HEK293T (cell line): ENCODE measurements around the gene JMJD1C.

Experiments used
- CTCF ChIA-PET: fragments of 350-600 bp; formaldehyde crosslinking; extraction: SDS; loops from one replicate; lab custom pipeline; 2021; ENCODE audit warnings: antibody characterized with exemption, inconsistent platforms; lab: Yijun Ruan, JAX
- POLR2A ChIA-PET: fragments of 350-600 bp; formaldehyde crosslinking; extraction: SDS; loops from one replicate; lab custom pipeline; 2020; ENCODE audit warnings: antibody characterized with exemption, inconsistent platforms; lab: Yijun Ruan, JAX
- DNase-seq: peaks from one replicate; pipeline ENCODE4 v3.0.0; 2012; ENCODE audit warnings: mixed read lengths; ENCODE audit errors: extremely low spot score
- ARNT ChIP-seq: fragments of 450-650 bp; IDR thresholded peaks from 2 replicates; pipeline ENCODE4 v1.6.1; 2017; ENCODE audit warnings: mild to moderate bottlenecking
- BHLHE40 ChIP-seq: fragments of 450-650 bp; IDR thresholded peaks from 2 replicates; pipeline ENCODE4 v1.6.1; 2016; ENCODE audit warnings: mild to moderate bottlenecking, moderate library complexity, borderline replicate concordance
- CTBP1 ChIP-seq: fragments of 450-650 bp; IDR thresholded peaks from 2 replicates; pipeline ENCODE4 v1.6.1; 2016; ENCODE audit warnings: borderline replicate concordance
- ELF4 ChIP-seq: fragments of 450-650 bp; IDR thresholded peaks from 2 replicates; pipeline ENCODE4 v1.6.1; 2017; ENCODE audit warnings: antibody characterized with exemption
- FOXA1 ChIP-seq: fragments of 450-650 bp; IDR thresholded peaks from 2 replicates; pipeline ENCODE4 v1.6.1; 2016; ENCODE audit warnings: mild to moderate bottlenecking
- FOXK2 ChIP-seq: fragments of 450-650 bp; IDR thresholded peaks from 2 replicates; pipeline ENCODE4 v1.6.1; 2016; ENCODE audit warnings: mild to moderate bottlenecking
- FOXM1 ChIP-seq: fragments of 450-650 bp; IDR thresholded peaks from 2 replicates; pipeline ENCODE4 v1.6.1; 2017; ENCODE audit warnings: mild to moderate bottlenecking, borderline replicate concordance
- HDGF ChIP-seq: fragments of 450-650 bp; IDR thresholded peaks from 2 replicates; pipeline ENCODE4 v1.6.1; 2017; ENCODE audit warnings: antibody characterized with exemption, borderline replicate concordance
- L3MBTL2 ChIP-seq: fragments of 450-650 bp; conservative IDR thresholded peaks from 2 replicates; pipeline ENCODE4 v1.6.1; 2016; ENCODE audit warnings: mild to moderate bottlenecking
- LEF1 ChIP-seq: fragments of 450-650 bp; IDR thresholded peaks from 2 replicates; pipeline ENCODE4 v1.6.1; 2017; ENCODE audit warnings: mild to moderate bottlenecking, borderline replicate concordance
- NFRKB ChIP-seq: fragments of 450-650 bp; IDR thresholded peaks from 2 replicates; pipeline ENCODE4 v1.6.1; 2016; ENCODE audit warnings: mild to moderate bottlenecking, moderate library complexity
- SP1 ChIP-seq: fragments of 450-650 bp; IDR thresholded peaks from 2 replicates; pipeline ENCODE4 v1.6.1; 2017
- SUZ12 ChIP-seq: fragments of 450-650 bp; IDR thresholded peaks from 2 replicates; pipeline ENCODE4 v1.6.1; 2016; ENCODE audit warnings: mild to moderate bottlenecking
- TARDBP ChIP-seq: fragments of 450-650 bp; IDR thresholded peaks from 2 replicates; pipeline ENCODE4 v1.6.1; 2016
- ZNF384 ChIP-seq: fragments of 450-650 bp; IDR thresholded peaks from 2 replicates; pipeline ENCODE4 v1.6.1; 2016
- TF ChIP-seq, protein P1 (sequence below): fragments of 450-650 bp; IDR thresholded peaks from 2 replicates; pipeline ENCODE4 v1.6.1; 2016

JMJD1C gene

DNA sequence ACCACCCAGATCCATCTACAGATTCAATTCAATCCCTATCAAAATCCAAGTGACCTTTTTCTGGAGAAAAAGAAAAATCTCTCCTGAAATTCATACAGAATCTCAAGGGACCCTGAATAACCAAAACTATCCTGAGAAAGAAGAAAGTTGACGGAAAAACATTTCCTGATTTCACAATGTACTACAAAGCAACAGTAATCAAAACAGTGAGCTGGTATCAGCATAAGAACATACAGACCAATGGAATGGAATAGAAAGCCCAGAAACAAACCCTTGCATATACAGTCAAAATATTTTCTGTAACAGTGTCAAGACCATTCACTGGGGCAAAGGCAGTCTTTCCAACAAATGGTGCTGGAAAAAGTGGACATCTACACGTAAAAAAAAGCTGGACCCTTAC lies 89.9 kb downstream of the JMJD1C start:
- ChIA-PET CTCF (interaction anchor here (0.6 kb wide), 1 partner anchor 51 kb away, joined by 3 read pairs; no protein-coding TSS in a partner anchor), POLR2A (no interaction called here)
- no peak for TF ChIP-seq TARDBP
- no peak for TF ChIP-seq SP1
- TF ChIP-seq, protein P1, sequence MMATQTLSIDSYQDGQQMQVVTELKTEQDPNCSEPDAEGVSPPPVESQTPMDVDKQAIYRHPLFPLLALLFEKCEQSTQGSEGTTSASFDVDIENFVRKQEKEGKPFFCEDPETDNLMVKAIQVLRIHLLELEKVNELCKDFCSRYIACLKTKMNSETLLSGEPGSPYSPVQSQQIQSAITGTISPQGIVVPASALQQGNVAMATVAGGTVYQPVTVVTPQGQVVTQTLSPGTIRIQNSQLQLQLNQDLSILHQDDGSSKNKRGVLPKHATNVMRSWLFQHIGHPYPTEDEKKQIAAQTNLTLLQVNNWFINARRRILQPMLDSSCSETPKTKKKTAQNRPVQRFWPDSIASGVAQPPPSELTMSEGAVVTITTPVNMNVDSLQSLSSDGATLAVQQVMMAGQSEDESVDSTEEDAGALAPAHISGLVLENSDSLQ, result no peak
- no peak for TF ChIP-seq ARNT
- TF ChIP-seq NFRKB, result no peak
- TF ChIP-seq LEF1, result no peak
- TF ChIP-seq HDGF, result no peak
- TF ChIP-seq BHLHE40, result no peak
- TF ChIP-seq FOXM1, result no peak
- no peak for DNase-seq

DNA sequence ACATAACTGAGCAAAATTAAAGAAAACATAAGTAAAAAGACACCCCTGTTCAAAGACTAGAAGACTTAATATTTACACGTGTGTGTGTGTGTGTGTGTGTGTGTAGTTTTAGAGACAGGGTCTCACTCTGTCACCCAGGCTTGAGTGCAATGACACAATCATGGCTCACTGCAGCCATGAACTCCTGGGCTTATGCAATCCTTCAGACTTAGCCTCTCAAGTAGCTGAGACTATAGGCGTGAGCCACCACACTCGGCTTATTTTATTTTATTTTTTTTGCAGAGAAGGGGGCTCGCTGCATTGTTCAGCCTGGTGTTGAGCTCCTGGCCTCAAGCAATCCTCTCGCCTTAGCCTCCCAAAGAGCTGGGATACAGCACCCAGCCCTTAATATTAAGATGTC lies 90.3 kb downstream of the JMJD1C start:
- DNase-seq, result no peak
- TF ChIP-seq TARDBP, result no peak
- no peak for TF ChIP-seq HDGF
- no peak for TF ChIP-seq CTBP1
- no peak for TF ChIP-seq BHLHE40
- no peak for TF ChIP-seq ARNT
- no peak for TF ChIP-seq SUZ12
- no peak for TF ChIP-seq LEF1
- TF ChIP-seq FOXK2, result no peak
- TF ChIP-seq, protein P1, result no peak
- TF ChIP-seq NFRKB, result no peak
- no peak for TF ChIP-seq FOXA1
- TF ChIP-seq ZNF384, result no peak
- no peak for TF ChIP-seq FOXM1
- no peak for TF ChIP-seq ELF4
- TF ChIP-seq L3MBTL2, result no peak
- no peak for TF ChIP-seq SP1
- ChIA-PET POLR2A (no interaction called here), CTCF (interaction anchor here (0.6 kb wide), 1 partner anchor 51 kb away, joined by 3 read pairs; no protein-coding TSS in a partner anchor)

DNA sequence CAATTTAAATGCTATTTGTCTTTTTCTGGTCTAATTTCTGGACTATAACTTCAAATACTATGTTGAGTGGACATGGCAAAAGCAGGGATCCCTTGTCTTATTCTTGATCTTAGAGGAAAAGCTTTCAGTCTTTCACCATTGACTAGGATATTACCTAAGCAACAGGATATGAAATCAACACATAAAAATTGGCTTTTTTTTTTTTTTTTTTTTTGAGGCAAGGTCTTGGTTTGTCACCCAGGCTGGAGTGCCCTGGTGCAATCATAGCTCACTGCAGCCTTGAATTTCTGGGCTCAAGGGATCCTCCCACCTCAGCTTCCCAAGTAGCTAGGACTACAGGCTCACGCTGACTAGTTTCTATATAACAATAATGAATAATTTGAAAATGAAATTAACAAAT lies 90.8 kb downstream of the JMJD1C start:
- POLR2A ChIA-PET, result no interaction called here
- CTCF ChIA-PET, result no interaction called here
- no peak for DNase-seq
- no peak for TF ChIP-seq TARDBP
- no peak for TF ChIP-seq FOXK2
- TF ChIP-seq CTBP1, result no peak
- TF ChIP-seq ARNT, result no peak
- no peak for TF ChIP-seq BHLHE40
- TF ChIP-seq, protein P1, result no peak
- TF ChIP-seq FOXA1, result no peak
- no peak for TF ChIP-seq L3MBTL2
- TF ChIP-seq FOXM1, result no peak
- TF ChIP-seq ZNF384, result no peak
- no peak for TF ChIP-seq HDGF
- no peak for TF ChIP-seq SP1
- TF ChIP-seq LEF1, result no peak
- TF ChIP-seq ELF4, result no peak
- TF ChIP-seq NFRKB, result no peak
- TF ChIP-seq SUZ12, result no peak

DNA sequence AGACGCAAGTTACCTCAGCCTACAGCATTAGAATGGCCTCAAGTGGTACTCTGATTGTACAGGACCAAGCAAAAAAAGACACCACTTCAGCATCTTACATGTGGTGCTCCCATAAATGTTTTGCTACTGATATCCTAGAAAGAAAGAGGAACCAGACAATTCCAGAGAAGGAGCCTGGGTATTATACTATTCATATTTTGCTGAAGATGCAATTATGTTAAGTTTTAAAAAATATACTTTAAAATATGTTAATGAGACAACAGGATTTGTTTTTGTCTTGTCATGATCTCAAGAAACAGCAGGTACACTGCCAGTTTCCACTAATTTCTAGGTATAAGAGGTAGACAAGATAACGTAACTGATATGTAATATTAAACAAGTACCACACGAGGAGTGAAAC lies 92.6 kb downstream of the JMJD1C start:
- no peak for TF ChIP-seq FOXM1
- no peak for TF ChIP-seq ZNF384
- TF ChIP-seq TARDBP, result no peak
- no peak for TF ChIP-seq FOXA1
- TF ChIP-seq SUZ12, result no peak
- no peak for TF ChIP-seq L3MBTL2
- TF ChIP-seq, protein P1, result no peak
- no peak for TF ChIP-seq HDGF
- TF ChIP-seq SP1, result no peak
- TF ChIP-seq FOXK2, result no peak
- TF ChIP-seq CTBP1, result no peak
- no peak for TF ChIP-seq ARNT
- no peak for TF ChIP-seq BHLHE40
- no peak for TF ChIP-seq ELF4
- no peak for TF ChIP-seq LEF1
- no peak for TF ChIP-seq NFRKB
- CTCF ChIA-PET, result no interaction called here
- DNase-seq, result no peak
- POLR2A ChIA-PET, result no interaction called here

DNA sequence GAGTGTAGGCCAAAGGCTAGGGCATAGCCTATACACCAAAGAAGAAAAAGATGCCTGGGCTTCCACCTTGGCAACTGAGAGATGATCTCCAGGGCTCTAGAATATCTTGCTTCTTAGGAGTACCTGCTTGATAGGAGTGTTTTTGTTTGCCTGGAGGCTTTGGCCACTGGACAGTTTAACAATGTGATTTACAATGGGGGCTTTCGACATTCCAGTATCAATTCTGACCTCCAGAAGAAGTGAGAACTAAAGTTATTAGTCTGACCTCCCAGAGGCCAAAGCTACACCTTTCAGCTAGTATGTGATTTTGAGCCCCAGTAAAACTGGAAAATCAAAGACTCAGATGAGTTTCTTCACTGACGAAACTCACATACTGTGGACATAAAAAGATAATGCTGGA lies 96.1 kb downstream of the JMJD1C start:
- POLR2A ChIA-PET, result no interaction called here

More for the DNA sequence above, 96.1 kb downstream of the JMJD1C start:
- TF ChIP-seq FOXA1 (no peak), FOXM1 (no peak), FOXK2 (no peak), SUZ12 (no peak)
- TF ChIP-seq, protein P1, result peak; percentile 10; the same call in 1 of the 2 replicates
- DNase-seq, result no peak
- CTCF ChIA-PET, result no interaction called here
